IMR-90 (cell line): ENCODE data around the gene LRRC7. TPM values are rescaled to one million over a fixed set of nuclear protein-coding genes. Genes with fewer than 3 reads are reported as not detected.

Experiments used
- ATAC-seq: fragments of 200-7000 bp; cut with Tn5 transposase; 2 replicates; pipeline ENCODE4 v1.9.1; 2020; ENCODE audit warnings: low read depth, mild to moderate bottlenecking, moderate library complexity
- BruUV-seq: library from RNA; stranded (reverse); fragments of 400-500 nt; replicated peaks from 2 replicates; lab custom pipeline; 2021; lab: Mats Ljungman, UMichigan
- CTCF ChIA-PET: fragments of 300-600 bp; formaldehyde crosslinking; extraction: SDS; loops from one replicate; lab custom pipeline; 2021; ENCODE audit warnings: antibody characterized with exemption; lab: Yijun Ruan, JAX
- POLR2A ChIA-PET: fragments of 300-600 bp; sonication (Branson Sonifier 250); formaldehyde crosslinking; loops from one replicate; lab custom pipeline; 2022; ENCODE audit warnings: antibody characterized with exemption; ENCODE audit not compliant: unreplicated experiment; lab: Charles Lee
- DNase-seq: peaks from one replicate; pipeline ENCODE4 v3.0.0; 2013
- H2AFZ ChIP-seq: replicated peaks from 2 replicates; pipeline ENCODE3; 2013; ENCODE audit warnings: low read length, mild to moderate bottlenecking; ENCODE audit not compliant: poor library complexity
- H2AK5ac ChIP-seq: 2 replicates; pipeline ENCODE4 v1.6.1; 2013; ENCODE audit warnings: low read depth, low read length, inconsistent platforms
- H2AK9ac ChIP-seq: replicated peaks from 2 replicates; pipeline ENCODE3; 2013; ENCODE audit warnings: mild to moderate bottlenecking, low read depth, low read length, moderate library complexity; ENCODE audit not compliant: poor library complexity
- H2BK120ac ChIP-seq: 2 replicates; pipeline ENCODE4 v1.6.1; 2013; ENCODE audit warnings: low read depth, low read length, inconsistent platforms
- H2BK15ac ChIP-seq: 3 replicates; pipeline ENCODE4 v1.6.1; 2013; ENCODE audit warnings: low read depth, low read length, inconsistent platforms
- H2BK20ac ChIP-seq: 2 replicates; pipeline ENCODE4 v1.6.1; 2013; ENCODE audit warnings: low read depth, mild to moderate bottlenecking, inconsistent platforms, low read length, moderate library complexity
- H2BK5ac ChIP-seq: 2 replicates; pipeline ENCODE4 v1.6.1; 2013; ENCODE audit warnings: mild to moderate bottlenecking, low read depth, low read length, inconsistent platforms; ENCODE audit not compliant: poor library complexity, severe bottlenecking
- H3K14ac ChIP-seq: replicated peaks from 2 replicates; pipeline ENCODE4 v1.6.1; 2013; ENCODE audit warnings: low read depth, low read length, inconsistent platforms
- H3K18ac ChIP-seq: 2 replicates; pipeline ENCODE4 v1.6.1; 2013; ENCODE audit warnings: low read depth, low read length, control low read depth
- H3K23ac ChIP-seq: 2 replicates; pipeline ENCODE4 v1.6.1; 2013; ENCODE audit warnings: low read depth, low read length, inconsistent platforms
- H3K27ac ChIP-seq: 2 replicates; pipeline ENCODE4 v1.5.1; 2013; ENCODE audit warnings: mild to moderate bottlenecking, control low read depth, low read length; ENCODE audit not compliant: insufficient read depth
- H3K27me3 ChIP-seq: 2 replicates; pipeline ENCODE4 v1.6.1; 2013; ENCODE audit warnings: low read length; ENCODE audit not compliant: control insufficient read depth, insufficient read depth
- H3K36me3 ChIP-seq: 2 replicates; pipeline ENCODE4 v1.6.1; 2013; ENCODE audit warnings: low read length, mixed read lengths; ENCODE audit not compliant: control insufficient read depth, insufficient read depth
- H3K4ac ChIP-seq: 2 replicates; pipeline ENCODE4 v1.6.1; 2013; ENCODE audit warnings: low read depth, low read length, inconsistent platforms
- H3K4me1 ChIP-seq: 2 replicates; pipeline ENCODE4 v1.6.1; 2013; ENCODE audit warnings: low read length, mixed read lengths; ENCODE audit not compliant: control insufficient read depth, insufficient read depth
- H3K4me2 ChIP-seq: 2 replicates; pipeline ENCODE4 v1.6.1; 2013; ENCODE audit warnings: low read depth, mild to moderate bottlenecking, control low read depth, low read length, moderate library complexity
- H3K4me3 ChIP-seq: 2 replicates; pipeline ENCODE4 v1.5.1; 2013; ENCODE audit warnings: low read depth, mild to moderate bottlenecking, control low read depth, low read length, moderate library complexity; ENCODE audit not compliant: insufficient read depth
- H3K56ac ChIP-seq: 2 replicates; pipeline ENCODE4 v1.6.1; 2013; ENCODE audit warnings: low read length, inconsistent platforms; ENCODE audit not compliant: insufficient read depth; ENCODE audit errors: extremely low read depth
- H3K79me1 ChIP-seq, 2 experiments: 2 replicates each; pipeline ENCODE4 v1.6.1; 2013; ENCODE audit warnings: low read length in 2 of 2, inconsistent platforms in 1 of 2, low read depth in 1 of 2
- H3K9ac ChIP-seq: 2 replicates; pipeline ENCODE4 v1.6.1; 2013; ENCODE audit warnings: low read depth, low read length, control low read depth
- H3K9me1 ChIP-seq: 2 replicates; pipeline ENCODE4 v1.6.1; 2013; ENCODE audit warnings: low read length, inconsistent platforms; ENCODE audit not compliant: insufficient read depth
- H3K9me3 ChIP-seq: 2 replicates; pipeline ENCODE4 v1.6.1; 2013; ENCODE audit warnings: low read length; ENCODE audit not compliant: control insufficient read depth, insufficient read depth
- H4K20me1 ChIP-seq: 2 replicates; pipeline ENCODE4 v1.6.1; 2013; ENCODE audit warnings: low read length, inconsistent platforms; ENCODE audit not compliant: insufficient read depth
- H4K5ac ChIP-seq: 2 replicates; pipeline ENCODE4 v1.6.1; 2013; ENCODE audit warnings: mild to moderate bottlenecking, low read depth, low read length, control low read depth
- H4K8ac ChIP-seq, 2 experiments: 2 replicates each; pipeline ENCODE4 v1.6.1; 2013; ENCODE audit warnings: low read depth in 2 of 2, low read length in 2 of 2, control low read depth in 1 of 2, inconsistent platforms in 1 of 2
- H4K91ac ChIP-seq: 2 replicates; pipeline ENCODE4 v1.6.1; 2013; ENCODE audit warnings: low read depth, low read length, inconsistent platforms; ENCODE audit not compliant: insufficient read depth
- BHLHE40 ChIP-seq: fragments of 150-350 bp; IDR thresholded peaks from 2 replicates; pipeline ENCODE4 v1.6.1; 2016; ENCODE audit warnings: mild to moderate bottlenecking, low read depth, low read length
- CEBPB ChIP-seq: IDR thresholded peaks from 2 replicates; pipeline ENCODE4 v1.6.1; 2012; ENCODE audit warnings: low read depth, low read length, improper control_type of control experiment
- CHD1 ChIP-seq: IDR thresholded peaks from 2 replicates; pipeline ENCODE4 v1.6.1; 2012; ENCODE audit warnings: low read depth, low read length, improper control_type of control experiment
- FOS ChIP-seq: fragments of 150-350 bp; IDR thresholded peaks from 2 replicates; pipeline ENCODE4 v1.6.1; 2016; ENCODE audit warnings: low read depth, low read length
- NFE2L2 ChIP-seq: fragments of 150-350 bp; IDR thresholded peaks from 2 replicates; pipeline ENCODE4 v1.6.1; 2016; ENCODE audit warnings: low read depth, mild to moderate bottlenecking, low read length
- POLR2A ChIP-seq: IDR thresholded peaks from 2 replicates; pipeline ENCODE4 v1.6.1; 2012; ENCODE audit warnings: mild to moderate bottlenecking, low read depth, low read length
- RAD21 ChIP-seq: IDR thresholded peaks from 2 replicates; pipeline ENCODE4 v1.6.1; 2012; ENCODE audit warnings: low read length, improper control_type of control experiment
- RFX5 ChIP-seq: IDR thresholded peaks from 2 replicates; pipeline ENCODE4 v1.8.0; 2012; ENCODE audit warnings: low read depth, mild to moderate bottlenecking, low read length, moderate library complexity
- SMC3 ChIP-seq: fragments of 150-350 bp; IDR thresholded peaks from 2 replicates; pipeline ENCODE4 v1.6.1; 2016; ENCODE audit warnings: low read depth, mild to moderate bottlenecking, antibody characterized with exemption, low read length, moderate library complexity
- dilution Hi-C: fragments of 300-500 bp; cut with HindIII; formaldehyde crosslinking; loops from one replicate; pipeline ENCODE4 v1.14.3; 2018; ENCODE audit warnings: low sequenced_read_pairs; ENCODE audit not compliant: unreplicated experiment
- in situ Hi-C: fragments of 300-500 bp; cut with MboI; formaldehyde crosslinking; loops from 3 replicates; pipeline ENCODE4 v1.14.3; 2019; ENCODE audit warnings: low sequenced_read_pairs, inconsistent platforms, mixed read lengths
- intact Hi-C: fragments of 100-400 bp; cut with micrococcal nuclease; formaldehyde crosslinking; loops from 2 replicates; pipeline ENCODE4 v1.10.0; 2022
- polyA plus RNA-seq, 3 experiments: library from polyadenylated mRNA; depleted of rRNA; stranded (reverse); fragments of >200 nt; gene quantifications; 2 replicates each; pipeline ENCODE4 v1.2.3, GENCODE V29; 2012; ENCODE audit warnings: low replicate concordance in 1 of 3
- total RNA-seq: library from RNA; depleted of rRNA; stranded (reverse); fragments of >200 nt; gene quantifications from 2 replicates; pipeline ENCODE4 v1.2.3, GENCODE V29; 2012
- TF ChIP-seq, protein P1 (sequence below): conservative IDR thresholded peaks from 2 replicates; pipeline ENCODE4 v1.5.1; 2012; ENCODE audit warnings: mild to moderate bottlenecking, low read depth, low read length, improper control_type of control experiment
- TF ChIP-seq, protein P2 (sequence below): fragments of 150-350 bp; IDR thresholded peaks from 2 replicates; pipeline ENCODE4 v1.6.1; 2017; ENCODE audit warnings: mild to moderate bottlenecking, antibody characterized with exemption, low read length, low read depth

LRRC7 gene
- total and polyA plus RNA-seq, 2 of the 4 experiments (the other 2 are of a cell fraction), result under 0.01 to 0.02 TPM

GRCh38 chr1:70093250-70093975 is 525.7 kb downstream of the LRRC7 start:
- H3K36me3 ChIP-seq, result no peaks in the 10 kb centered on the region
- intact Hi-C loops (no loop called here), in situ Hi-C loops (no loop called here), dilution Hi-C loops (no loop called here)
- H2BK120ac ChIP-seq, result no peak overlapping the region
- H3K18ac ChIP-seq, result no peak overlapping the region
- ChIA-PET CTCF (interaction anchor here (0.6 to 0.8 kb wide), 2 partner anchors 11 to 26 kb away, joined by 4 to 7 read pairs; no protein-coding TSS in a partner anchor), POLR2A (interaction anchor here (0.5 kb wide), 1 partner anchor 412 kb away, joined by 4 read pairs; no protein-coding TSS in a partner anchor)
- no peaks in the 10 kb centered on the region for H3K79me1 ChIP-seq
- H3K27me3 ChIP-seq, result no peaks in the 10 kb centered on the region
- no peak overlapping the region for H2BK5ac ChIP-seq
- H2BK20ac ChIP-seq, result no peak overlapping the region
- no peak overlapping the region for H3K23ac ChIP-seq
- H3K9me1 ChIP-seq, result no peaks in the 10 kb centered on the region
- BruUV-seq, result no TSS peak
- H4K8ac ChIP-seq, result no peak overlapping the region
- TF ChIP-seq, protein P1, sequence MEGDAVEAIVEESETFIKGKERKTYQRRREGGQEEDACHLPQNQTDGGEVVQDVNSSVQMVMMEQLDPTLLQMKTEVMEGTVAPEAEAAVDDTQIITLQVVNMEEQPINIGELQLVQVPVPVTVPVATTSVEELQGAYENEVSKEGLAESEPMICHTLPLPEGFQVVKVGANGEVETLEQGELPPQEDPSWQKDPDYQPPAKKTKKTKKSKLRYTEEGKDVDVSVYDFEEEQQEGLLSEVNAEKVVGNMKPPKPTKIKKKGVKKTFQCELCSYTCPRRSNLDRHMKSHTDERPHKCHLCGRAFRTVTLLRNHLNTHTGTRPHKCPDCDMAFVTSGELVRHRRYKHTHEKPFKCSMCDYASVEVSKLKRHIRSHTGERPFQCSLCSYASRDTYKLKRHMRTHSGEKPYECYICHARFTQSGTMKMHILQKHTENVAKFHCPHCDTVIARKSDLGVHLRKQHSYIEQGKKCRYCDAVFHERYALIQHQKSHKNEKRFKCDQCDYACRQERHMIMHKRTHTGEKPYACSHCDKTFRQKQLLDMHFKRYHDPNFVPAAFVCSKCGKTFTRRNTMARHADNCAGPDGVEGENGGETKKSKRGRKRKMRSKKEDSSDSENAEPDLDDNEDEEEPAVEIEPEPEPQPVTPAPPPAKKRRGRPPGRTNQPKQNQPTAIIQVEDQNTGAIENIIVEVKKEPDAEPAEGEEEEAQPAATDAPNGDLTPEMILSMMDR, result no peak
- TF ChIP-seq BHLHE40, result no peak
- no peak for TF ChIP-seq SMC3
- no peak for TF ChIP-seq CHD1
- no peak for TF ChIP-seq NFE2L2
- no peak for TF ChIP-seq FOS
- TF ChIP-seq POLR2A, result no peak
- TF ChIP-seq, protein P2, sequence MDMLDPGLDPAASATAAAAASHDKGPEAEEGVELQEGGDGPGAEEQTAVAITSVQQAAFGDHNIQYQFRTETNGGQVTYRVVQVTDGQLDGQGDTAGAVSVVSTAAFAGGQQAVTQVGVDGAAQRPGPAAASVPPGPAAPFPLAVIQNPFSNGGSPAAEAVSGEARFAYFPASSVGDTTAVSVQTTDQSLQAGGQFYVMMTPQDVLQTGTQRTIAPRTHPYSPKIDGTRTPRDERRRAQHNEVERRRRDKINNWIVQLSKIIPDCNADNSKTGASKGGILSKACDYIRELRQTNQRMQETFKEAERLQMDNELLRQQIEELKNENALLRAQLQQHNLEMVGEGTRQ, result no peak
- no peak for TF ChIP-seq RFX5
- TF ChIP-seq CEBPB, result no peak
- TF ChIP-seq RAD21, result no peak
- H3K56ac ChIP-seq, result no peak overlapping the region
- H3K27ac ChIP-seq, result no peak overlapping the region
- no peaks in the 10 kb centered on the region for H4K20me1 ChIP-seq
- DNase-seq (no peak), ATAC-seq (no peak)
- H2AK5ac ChIP-seq, result no peak overlapping the region
- no peak overlapping the region for H3K14ac ChIP-seq
- H2AK9ac ChIP-seq, result no peak overlapping the region
- H3K4me3 ChIP-seq, result no peak overlapping the region
- peaks cover 4% of the 10 kb centered on the region for H3K4me1 ChIP-seq
- no peak overlapping the region for H2BK15ac ChIP-seq
- no peak overlapping the region for H3K9ac ChIP-seq
- H3K4me2 ChIP-seq, result no peak overlapping the region
- no peak overlapping the region for H4K5ac ChIP-seq
- H3K9me3 ChIP-seq, result no peaks in the 10 kb centered on the region
- no peak overlapping the region for H4K91ac ChIP-seq
- no peak overlapping the region for H2AFZ ChIP-seq
- no peak overlapping the region for H3K4ac ChIP-seq
